Eye (tissue), 1 donor: Measurements from ENCODE around the gene PRRX2.

Experiments
- DNase-seq: peaks from one replicate; pipeline ENCODE4 v3.0.0-alpha.2; 2015

Gene PRRX2

GRCh38 chr9:129637102-129637501 is 28.3 kb upstream of the PRRX2 start:
- no peak for DNase-seq

GRCh38 chr9:129637673-129638439 is 27.6 kb upstream of the PRRX2 start:
- no peak for DNase-seq

GRCh38 chr9:129639034-129639630 is 26.3 kb upstream of the PRRX2 start:
- DNase-seq = no peak

- no peak for DNase-seq
Measured at GRCh38 chr9:129639756-129640085, 25.7 kb upstream of the PRRX2 start.

GRCh38 chr9:129640086-129640870 is 25.2 kb upstream of the PRRX2 start:
- DNase-seq = peak; percentile 71

GRCh38 chr9:129640871-129641749 is 24.3 kb upstream of the PRRX2 start:
- DNase-seq = no peak

- peak; percentile 99 for DNase-seq
Measured at GRCh38 chr9:129641750-129642585, 23.5 kb upstream of the PRRX2 start, which contains the start of gene ASB6. Gene ASB6, minus strand, starts transcription at chr9:129642151. Its CDS starts 152 bp downstream, at chr9:129641999.

- no peak for DNase-seq
Measured at GRCh38 chr9:129643706-129644105, 21.7 kb upstream of the PRRX2 start.

GRCh38 chr9:129644365-129644764 is 21.1 kb upstream of the PRRX2 start:
- DNase-seq = no peak

- DNase-seq = no peak
Measured at GRCh38 chr9:129644902-129645301, 20.5 kb upstream of the PRRX2 start.

- no peak for DNase-seq
Measured at GRCh38 chr9:129646252-129646651, 19.2 kb upstream of the PRRX2 start.

GRCh38 chr9:129646654-129647053 is 18.8 kb upstream of the PRRX2 start:
- DNase-seq = no peak

GRCh38 chr9:129647635-129648034 is 17.8 kb upstream of the PRRX2 start:
- no peak for DNase-seq

GRCh38 chr9:129648092-129648763 is 17.2 kb upstream of the PRRX2 start:
- peak; percentile 41 for DNase-seq

GRCh38 chr9:129648764-129649115 is 16.7 kb upstream of the PRRX2 start:
- DNase-seq = no peak

- peak; percentile 82 for DNase-seq
Measured at GRCh38 chr9:129649726-129650679, 15.4 kb upstream of the PRRX2 start.

GRCh38 chr9:129650680-129651235 is 14.7 kb upstream of the PRRX2 start:
- no peak for DNase-seq

- DNase-seq = peak; percentile 36
Measured at GRCh38 chr9:129653823-129654553, 11.5 kb upstream of the PRRX2 start.

- DNase-seq = no peak
Measured at GRCh38 chr9:129654554-129655040, 10.8 kb upstream of the PRRX2 start.
